GM20000 (cell line): ENCODE data around the gene YPEL2.

Experiments used
- DNase-seq: peaks from one replicate; pipeline ENCODE4 v3.0.0; 2012; ENCODE audit warnings: low spot score
- CTCF ChIP-seq: IDR thresholded peaks from 2 replicates; pipeline ENCODE4 v1.5.1; 2012; ENCODE audit warnings: mild to moderate bottlenecking, control low read depth; ENCODE audit errors: extremely low read depth, missing control alignments

The YPEL2 gene

GRCh38 chr17:59331929-59332748, 684 bp downstream of the YPEL2 start:
- peak; percentile 49 for DNase-seq
- no peak for TF ChIP-seq CTCF

- no peak for TF ChIP-seq CTCF
Observed at GRCh38 chr17:59332749-59333377, 1.4 kb downstream of the YPEL2 start.

GRCh38 chr17:59333836-59334235, 2.4 kb downstream of the YPEL2 start:
- no peak for TF ChIP-seq CTCF
- DNase-seq: no peak

More at GRCh38 chr17:59332749-59333377, 1.4 kb downstream of the YPEL2 start:
- no peak for DNase-seq

- TF ChIP-seq CTCF: no peak
- DNase-seq: no peak
Observed at GRCh38 chr17:59335685-59336084, 4.2 kb downstream of the YPEL2 start.

GRCh38 chr17:59337741-59338299, 6.4 kb downstream of the YPEL2 start:
- no peak for DNase-seq
- TF ChIP-seq CTCF: no peak

GRCh38 chr17:59338498-59338897, 7.0 kb downstream of the YPEL2 start:
- TF ChIP-seq CTCF: no peak
- no peak for DNase-seq

GRCh38 chr17:59341922-59342321, 10.5 kb downstream of the YPEL2 start:
- no peak for TF ChIP-seq CTCF
- no peak for DNase-seq
